GF-D8 (cell line): Measurements from ENCODE around the gene PHF11.
"Not testable (repeated sequence)": the region's sequence is repeated elsewhere in the genome, so short reads cannot be mapped to it uniquely, and the experiment has no call there.

ENCODE experiments used
- DNase-seq: peaks from one replicate; lab custom pipeline; 2025; lab: John Stamatoyannopoulos, UW

PHF11 gene

GRCh38 chr13:49495783-49496762 is at the start of gene PHF11:
TSS of gene PHF11 (plus strand) at chr13:49495953. CDS start at chr13:49496002, 49 bp downstream.
- peak; percentile 47 for DNase-seq

GRCh38 chr13:49446473-49446872 is 49.3 kb upstream of the PHF11 start:
- no peak for DNase-seq

- DNase-seq, result no peak
Observed at GRCh38 chr13:49448753-49449152, 47.0 kb upstream of the PHF11 start.

- DNase-seq, result peak; percentile 33
Observed at GRCh38 chr13:49450105-49450819, 45.5 kb upstream of the PHF11 start.

- no peak for DNase-seq
Observed at GRCh38 chr13:49452725-49453457, 42.9 kb upstream of the PHF11 start.

- no peak for DNase-seq
Observed at GRCh38 chr13:49453465-49453864, 42.3 kb upstream of the PHF11 start.

- DNase-seq, result no peak
Observed at GRCh38 chr13:49454388-49455006, 41.3 kb upstream of the PHF11 start.

GRCh38 chr13:49455007-49455398 is 40.8 kb upstream of the PHF11 start:
- no peak for DNase-seq

GRCh38 chr13:49456156-49456555 is 39.6 kb upstream of the PHF11 start:
- no peak for DNase-seq

GRCh38 chr13:49457221-49457620 is 38.5 kb upstream of the PHF11 start:
- no peak for DNase-seq

GRCh38 chr13:49459580-49459979 is 36.2 kb upstream of the PHF11 start:
- no peak for DNase-seq

- DNase-seq, result no peak
Observed at GRCh38 chr13:49464085-49464484, 31.7 kb upstream of the PHF11 start.

GRCh38 chr13:49464621-49465325 is 31.0 kb upstream of the PHF11 start:
- DNase-seq, result no peak

GRCh38 chr13:49466292-49466838 is 29.4 kb upstream of the PHF11 start:
- no peak for DNase-seq

GRCh38 chr13:49472186-49472585 is 23.6 kb upstream of the PHF11 start:
- no peak for DNase-seq

- no peak for DNase-seq
Observed at GRCh38 chr13:49476529-49476928, 19.2 kb upstream of the PHF11 start.

- DNase-seq, result no peak
Observed at GRCh38 chr13:49481788-49482187, 14.0 kb upstream of the PHF11 start.

- DNase-seq, result no peak
Observed at GRCh38 chr13:49488563-49488962, 7.2 kb upstream of the PHF11 start.

GRCh38 chr13:49494645-49495044 is 1.1 kb upstream of the PHF11 start:
- peak; percentile 14 for DNase-seq

GRCh38 chr13:49496837-49497236 is 1.1 kb downstream of the PHF11 start:
- not testable (repeated sequence) for DNase-seq

- DNase-seq, result no peak
Observed at GRCh38 chr13:49497272-49497671, 1.5 kb downstream of the PHF11 start.
